Pancreas (tissue), 10 donors: ENCODE measurements around the gene ZNF846. TPM values are rescaled to one million over a fixed set of nuclear protein-coding genes. Genes with fewer than 3 reads are reported as not detected.
"Not testable (repeated sequence)": the region's sequence is repeated elsewhere in the genome, so short reads cannot be mapped to it uniquely, and the experiment has no call there.

ENCODE experiments used
- ATAC-seq, 4 donors: fragments of 200-7000 bp; cut with Tn5 transposase; one replicate each; pipeline versions ENCODE4 v1.8.0 to v1.9.1; 2020; ENCODE audit warnings: mild to moderate bottlenecking in 4 of 4, moderate library complexity in 4 of 4
- DNase-seq, 6 donors: peaks; one replicate each; pipeline ENCODE4 v3.0.0-alpha.2; 2020
- FAIRE-seq: peaks from 2 replicates; lab custom pipeline; 2012; peaks lifted over from hg19 to GRCh38; lab: Jason Lieb, UNC
- H3K27ac ChIP-seq, 4 donors: fragments of 200-600 bp; sonication (generic); 1 replicate in 3 of 4; 2 replicates in 1 of 4; pipeline versions ENCODE4 v1.5.0 to v1.8.0; 2020
- H3K27me3 ChIP-seq, 4 donors: fragments of 200-600 bp; one replicate each; pipeline ENCODE4 v1.8.0; 2021
- H3K36me3 ChIP-seq, 3 donors: fragments of 200-600 bp; sonication (generic) in 1 of 3; one replicate each; pipeline versions ENCODE4 v1.5.0 to v1.8.0; 2020 to 2021
- H3K4me1 ChIP-seq, 3 donors: fragments of 200-600 bp; one replicate each; pipeline ENCODE4 v1.8.0; 2021
- H3K4me3 ChIP-seq, 4 donors: fragments of 200-600 bp; sonication (generic) in 2 of 4; one replicate each; pipeline versions ENCODE4 v1.5.0 to v1.8.0; 2020 to 2021
- H3K9me3 ChIP-seq, 4 donors: fragments of 200-600 bp; one replicate each; pipeline ENCODE4 v1.8.0; 2021
- CTCF ChIP-seq, 4 donors: fragments of 200-600 bp; sonication (generic) in 3 of 4; IDR thresholded peaks; one replicate each; pipeline versions ENCODE4 v1.5.0 to v1.8.0; 2021; ENCODE audit warnings: antibody characterized with exemption in 4 of 4
- WGBS, 2 donors: extraction: QIAGEN DNeasy Blood & Tissue Kit; methylation state at CpG; one replicate each; pipeline ENCODE4 v1.1.7; 2013; 5-methylcytosine and 5-hydroxymethylcytosine counted together
- intact Hi-C, 3 donors: fragments of 100-400 bp; cut with DNase I; formaldehyde crosslinking; loops; one replicate each; pipeline versions ENCODE4 v1.11.1 to v1.14.2; 2022
- polyA plus RNA-seq, 2 donors: library from polyadenylated mRNA; stranded (reverse); fragments of 200-250 nt; gene quantifications; one replicate each; pipeline ENCODE4 v1.2.3, GENCODE V29; 2013
- total RNA-seq, 6 donors: library from RNA; stranded (reverse); fragmentation: NEBNext Ultra II Directional in 4 of 6; extraction: Animal tissue kit (Norgen Biotek cat#: 25700) in 4 of 6; gene quantifications; one replicate each; pipeline versions ENCODE4 v1.2.1 to v1.2.4, GENCODE V29; 2021 to 2023
- donor health status: healthy with polysubstance abuse.
- donor health status: DM: no; HTN: no; CAD: no; lungs with moderate emphysema.
- donor health status: DM: no; HTN: no; CAD: no.
- donor health status: control.
- donor health status: control.
- donor health status: Bipolar disorder and iron deficiency.
- donor health status: DM: yes; HTN: yes; CAD: no.
- donor health status: DM: no; HTN: no; CAD: no.
- donor health status: DM: no; HTN: no; CAD: no.
- donor health status: DM: yes; HTN: yes; CAD: no.

ZNF846 gene
- total and polyA plus RNA-seq, 8 donors = 2.3 to 10.2 (median 4.1) TPM

- 80 to 94% methylated on average over 5 of the region's 5 CpGs for WGBS, 2 donors
- Histone ChIP-seq H3K4me3 (no peak overlapping the region), H3K36me3 (no peaks in the 10 kb centered on the region), H3K27ac (no peak overlapping the region), H3K4me1 (no peaks in the 10 kb centered on the region), H3K27me3 (no peaks in the 10 kb centered on the region), H3K9me3 (no peaks in the 10 kb centered on the region)
- DNase-seq (no peak), FAIRE-seq (no peak), ATAC-seq (peak in 1 of 4 donors; percentile 25)
- TF ChIP-seq CTCF (IDR thresholded peaks at IDR 0.05) = no peak
- intact Hi-C loops = no loop called here
Observed at GRCh38 chr19:9741476-9742171, 26.9 kb downstream of the ZNF846 start.

- intact Hi-C loops = no loop called here
Observed at GRCh38 chr19:9735986-9736385, 32.6 kb downstream of the ZNF846 start.

DNA sequence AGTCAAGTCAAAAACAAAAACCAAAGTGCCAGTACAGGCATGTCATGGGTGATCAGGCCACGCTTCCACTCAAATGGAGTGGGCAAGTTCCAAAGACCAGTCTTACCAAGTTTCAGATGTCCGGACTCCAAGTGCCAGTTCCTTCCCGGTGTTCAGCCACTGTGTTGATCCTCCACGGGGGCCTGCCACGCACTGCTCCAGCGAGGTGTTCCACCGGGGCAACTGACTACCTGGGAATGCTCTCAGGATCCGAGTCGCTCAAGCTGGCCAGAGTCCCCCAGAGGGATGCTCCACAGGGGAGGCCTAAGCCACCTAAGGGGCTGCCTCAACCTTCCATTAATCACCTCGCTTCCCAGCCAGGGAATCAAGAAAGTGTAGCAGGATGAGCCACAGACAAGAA is 38.5 kb downstream of the ZNF846 start:
- H3K27me3 ChIP-seq, FAIRE-seq, ATAC-seq, H3K4me3 ChIP-seq, H3K36me3 ChIP-seq, H3K9me3 ChIP-seq, H3K27ac ChIP-seq, H3K4me1 ChIP-seq, intact Hi-C loops, DNase-seq: not testable (repeated sequence)
- 79 to 85% methylated on average over 10 of the region's 10 CpGs for WGBS, 2 donors

More at GRCh38 chr19:9735986-9736385, 32.6 kb downstream of the ZNF846 start:
- H3K27ac ChIP-seq = no peak overlapping the region
- no peak overlapping the region for H3K4me3 ChIP-seq
- no peaks in the 10 kb centered on the region for H3K36me3 ChIP-seq
- H3K4me1 ChIP-seq = no peaks in the 10 kb centered on the region
- 82 to 91% methylated on average over 10 of the region's 10 CpGs for whole genome bisulfite sequencing, 2 donors
- no peak for TF ChIP-seq CTCF (IDR thresholded peaks at IDR 0.05)
- no peak for FAIRE-seq
- no peak for ATAC-seq
- no peaks in the 10 kb centered on the region for H3K27me3 ChIP-seq
- H3K9me3 ChIP-seq = no peaks in the 10 kb centered on the region
- no peak for DNase-seq

- TF ChIP-seq CTCF (IDR thresholded peaks at IDR 0.05) = no peak
Observed at GRCh38 chr19:9729162-9729561, 39.4 kb downstream of the ZNF846 start.

DNA sequence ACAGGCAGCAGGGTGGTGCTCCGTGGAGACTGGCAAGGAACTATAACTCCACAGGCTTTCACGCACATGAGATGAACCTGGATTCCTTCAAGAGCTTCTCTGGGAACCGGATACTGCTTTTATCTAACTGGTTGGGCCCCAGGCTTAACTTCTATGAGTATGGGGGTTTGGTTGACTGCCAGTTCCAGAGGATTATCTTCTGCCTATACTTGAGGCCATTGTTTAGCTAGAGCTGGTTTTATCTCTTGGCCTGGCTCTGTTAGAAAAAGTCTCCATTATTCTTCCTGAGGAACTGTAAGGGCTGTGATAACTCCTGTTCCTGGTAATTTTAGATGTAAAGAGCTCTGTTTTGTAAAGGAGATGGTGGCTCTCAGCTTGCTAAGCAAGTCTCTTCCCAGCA is 40.9 kb downstream of the ZNF846 start:
- intact Hi-C loops = no loop called here
- Histone ChIP-seq H3K36me3 (no peaks in the 10 kb centered on the region), H3K27ac (no peak overlapping the region), H3K9me3 (no peaks in the 10 kb centered on the region), H3K4me3 (no peak overlapping the region), H3K4me1 (no peaks in the 10 kb centered on the region), H3K27me3 (no peaks in the 10 kb centered on the region)
- no peak for ATAC-seq
- no peak for FAIRE-seq
- 57 to 67% methylated on average over 3 of the region's 3 CpGs for WGBS, 2 donors
- no peak for DNase-seq
- no peak for TF ChIP-seq CTCF (IDR thresholded peaks at IDR 0.05)

More at GRCh38 chr19:9729162-9729561, 39.4 kb downstream of the ZNF846 start:
- no peaks in the 10 kb centered on the region for H3K27me3 ChIP-seq
- no peak overlapping the region for H3K27ac ChIP-seq
- DNase-seq = no peak
- no peaks in the 10 kb centered on the region for H3K9me3 ChIP-seq
- no peaks in the 10 kb centered on the region for H3K36me3 ChIP-seq
- WGBS, 2 donors = 54 to 59% methylated on average over 4 of the region's 4 CpGs
- intact Hi-C loops = no loop called here
- FAIRE-seq = no peak
- H3K4me1 ChIP-seq = no peaks in the 10 kb centered on the region
- ATAC-seq = no peak
- no peak overlapping the region for H3K4me3 ChIP-seq

- DNase-seq, FAIRE-seq, ATAC-seq, H3K27ac ChIP-seq, H3K27me3 ChIP-seq, H3K4me3 ChIP-seq, intact Hi-C loops, H3K4me1 ChIP-seq, H3K36me3 ChIP-seq, H3K9me3 ChIP-seq: not testable (repeated sequence)
- 68 to 78% methylated on average over 13 of the region's 13 CpGs for WGBS, 2 donors
Observed at GRCh38 chr19:9725508-9726201, 42.9 kb downstream of the ZNF846 start.
